Thymus (tissue), 11 donors: ENCODE data around the gene FDXACB1. TPM values are rescaled to one million over a fixed set of nuclear protein-coding genes. Genes with fewer than 3 reads are reported as not detected.
A peak's percentile ranks its signal among the peaks of the same experiment; 100 is the strongest.

Experiments
- DNase-seq, 9 donors: peaks; one replicate each; pipeline ENCODE4 v3.0.0-alpha.2; 2013; ENCODE audit warnings: low spot score in 9 of 9, low read depth in 6 of 9, missing footprints in 1 of 9
- H3K27ac ChIP-seq, 2 donors: one replicate each; pipeline ENCODE4 v1.5.1; 2013; ENCODE audit warnings: control low read depth in 1 of 2, low read depth in 1 of 2, low read length in 1 of 2, mild to moderate bottlenecking in 1 of 2, moderate library complexity in 1 of 2
- H3K27me3 ChIP-seq, 2 donors: one replicate each; pipeline ENCODE4 v1.5.1; 2013; ENCODE audit warnings: low read length in 1 of 2; ENCODE audit not compliant: control insufficient read depth in 2 of 2, insufficient read depth in 1 of 2
- H3K36me3 ChIP-seq, 2 donors: one replicate each; pipeline ENCODE4 v1.5.1; 2013; ENCODE audit warnings: low read length in 1 of 2, mild to moderate bottlenecking in 1 of 2, moderate library complexity in 1 of 2; ENCODE audit not compliant: control insufficient read depth in 2 of 2, insufficient read depth in 2 of 2
- H3K4me1 ChIP-seq, 2 donors: one replicate each; pipeline ENCODE4 v1.5.1; 2013; ENCODE audit warnings: low read length in 2 of 2; ENCODE audit not compliant: control insufficient read depth in 2 of 2, insufficient read depth in 2 of 2
- H3K4me3 ChIP-seq, 2 donors: one replicate each; pipeline ENCODE4 v1.5.1; 2013; ENCODE audit warnings: low read length in 2 of 2, control low read depth in 1 of 2, mild to moderate bottlenecking in 1 of 2
- H3K9me3 ChIP-seq, 2 donors: one replicate each; pipeline ENCODE4 v1.5.1; 2013; ENCODE audit warnings: low read length in 1 of 2, mild to moderate bottlenecking in 1 of 2; ENCODE audit not compliant: control insufficient read depth in 2 of 2, insufficient read depth in 1 of 2
- WGBS: extraction: QIAGEN DNeasy Blood & Tissue Kit; methylation state at CpG from one replicate; pipeline ENCODE4 v1.1.7; 2013; 5-methylcytosine and 5-hydroxymethylcytosine counted together
- polyA plus RNA-seq: library from polyadenylated mRNA; stranded (reverse); fragments of 200-250 nt; gene quantifications from one replicate; pipeline ENCODE4 v1.2.3, GENCODE V29; 2013
- total RNA-seq: library from RNA; stranded (reverse); fragments of 120-200 nt; gene quantifications from one replicate; pipeline ENCODE4 v1.2.4, GENCODE V29; 2013
- donor health status: healthy.

Gene FDXACB1
- total and polyA plus RNA-seq, 2 donors: 3.7 to 4.5 TPM

DNA sequence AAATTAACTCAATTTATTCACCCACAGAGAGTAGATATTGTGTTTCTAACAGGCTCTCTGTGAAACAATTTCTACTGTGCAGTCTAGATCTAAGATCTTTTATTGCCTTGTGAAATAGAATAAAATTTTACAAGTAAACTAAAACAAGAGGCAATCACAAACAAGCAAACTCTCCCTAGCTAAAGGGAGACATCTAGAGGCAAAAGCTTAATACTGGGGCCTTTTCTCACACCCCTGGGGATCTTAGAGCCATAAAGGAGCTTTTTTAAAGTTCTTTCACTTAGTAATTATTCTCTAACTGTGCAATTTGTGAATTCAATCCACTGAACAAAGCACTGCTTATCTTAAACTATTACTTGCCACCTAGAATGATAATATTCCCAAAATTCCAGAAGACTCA is 27.3 kb downstream of the FDXACB1 start:
- no peaks in the 10 kb centered on the region for H3K4me1 ChIP-seq
- H3K36me3 ChIP-seq: peaks cover 20 to 32% of the 10 kb centered on the region in 2 donors
- no peaks in the 10 kb centered on the region for H3K27me3 ChIP-seq
- peak in 1 of 9 donors; percentile 10 for DNase-seq
- no peaks in the 10 kb centered on the region for H3K9me3 ChIP-seq
- no peak overlapping the region for H3K27ac ChIP-seq
- no peak overlapping the region for H3K4me3 ChIP-seq

GRCh38 chr11:111851067-111851466 is 27.9 kb downstream of the FDXACB1 start:
- H3K27ac ChIP-seq: no peak overlapping the region
- 99% methylated on average over 8 of the region's 8 CpGs for WGBS
- no peak for DNase-seq
- H3K27me3 ChIP-seq: no peaks in the 10 kb centered on the region
- H3K4me1 ChIP-seq: no peaks in the 10 kb centered on the region
- no peak overlapping the region for H3K4me3 ChIP-seq
- peaks cover 20 to 34% of the 10 kb centered on the region in 2 donors for H3K36me3 ChIP-seq
- H3K9me3 ChIP-seq: no peaks in the 10 kb centered on the region

DNA sequence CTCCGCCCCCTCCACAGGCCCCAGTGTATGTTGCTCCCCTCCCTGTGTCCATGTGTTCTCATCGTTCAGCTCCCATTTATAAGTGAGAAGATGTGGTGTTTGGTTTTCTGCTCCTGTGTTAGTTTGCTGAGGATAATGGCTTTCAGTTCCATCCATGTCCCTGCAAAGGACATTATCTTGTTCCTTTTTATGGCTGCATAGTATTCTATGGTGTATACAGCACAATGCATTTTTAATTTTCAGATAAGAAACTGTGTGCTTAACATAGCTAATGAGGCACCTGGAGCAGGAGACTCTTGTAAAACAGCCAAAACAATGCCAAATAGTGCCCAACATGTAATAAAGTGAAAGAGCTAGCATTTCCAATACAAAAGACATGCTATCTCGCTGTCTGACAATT is 29.3 kb downstream of the FDXACB1 start:
- WGBS: 99% methylated on average over 3 of the region's 3 CpGs

GRCh38 chr11:111846636-111847035 is 32.3 kb downstream of the FDXACB1 start:
- Histone ChIP-seq H3K9me3 (no peaks in the 10 kb centered on the region), H3K36me3 (peaks cover 20 to 34% of the 10 kb centered on the region in 2 donors), H3K4me1 (no peaks in the 10 kb centered on the region), H3K27ac (peak overlapping the region in 1 of 2 donors; percentile 56), H3K27me3 (no peaks in the 10 kb centered on the region), H3K4me3 (no peak overlapping the region)
- WGBS: 87% methylated on average over 1 of the region's 1 CpG
- DNase-seq: no peak

More for the DNA sequence above, 29.3 kb downstream of the FDXACB1 start:
- Histone ChIP-seq H3K27me3 (no peaks in the 10 kb centered on the region), H3K4me3 (no peak overlapping the region), H3K4me1 (no peaks in the 10 kb centered on the region), H3K27ac (no peak overlapping the region), H3K9me3 (no peaks in the 10 kb centered on the region), H3K36me3 (peaks cover 23 to 37% of the 10 kb centered on the region in 2 donors)
- no peak for DNase-seq

DNA sequence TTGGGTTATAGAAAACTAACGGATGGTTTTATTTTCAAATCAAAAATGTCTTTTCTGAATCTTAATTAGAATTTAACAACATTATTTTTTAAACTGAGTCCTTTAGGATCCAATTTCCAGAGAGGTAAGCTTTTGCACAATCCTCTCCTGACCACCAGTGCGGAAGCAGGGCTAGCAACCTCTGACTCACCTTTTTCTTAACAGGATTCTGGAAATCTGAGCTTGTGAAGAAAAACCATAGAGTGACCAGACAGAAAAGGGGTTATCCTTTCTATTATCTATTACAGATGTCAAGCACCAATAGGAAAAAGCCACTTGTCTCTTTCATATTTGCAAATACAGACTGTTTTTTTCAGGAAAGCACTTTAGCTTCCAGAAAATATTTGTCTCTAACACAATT is 32.9 kb downstream of the FDXACB1 start:
- Histone ChIP-seq H3K4me1 (no peaks in the 10 kb centered on the region), H3K4me3 (no peak overlapping the region), H3K36me3 (peaks cover 20 to 32% of the 10 kb centered on the region in 2 donors), H3K27ac (peak overlapping the region in 1 of 2 donors; percentile 56), H3K27me3 (no peaks in the 10 kb centered on the region), H3K9me3 (no peaks in the 10 kb centered on the region)
- no peak for DNase-seq
- WGBS: 96% methylated on average over 2 of the region's 2 CpGs

GRCh38 chr11:111845276-111846028 is 33.5 kb downstream of the FDXACB1 start:
- 95% methylated on average over 7 of the region's 7 CpGs for WGBS
- no peak overlapping the region for H3K27ac ChIP-seq
- no peak for DNase-seq

DNA sequence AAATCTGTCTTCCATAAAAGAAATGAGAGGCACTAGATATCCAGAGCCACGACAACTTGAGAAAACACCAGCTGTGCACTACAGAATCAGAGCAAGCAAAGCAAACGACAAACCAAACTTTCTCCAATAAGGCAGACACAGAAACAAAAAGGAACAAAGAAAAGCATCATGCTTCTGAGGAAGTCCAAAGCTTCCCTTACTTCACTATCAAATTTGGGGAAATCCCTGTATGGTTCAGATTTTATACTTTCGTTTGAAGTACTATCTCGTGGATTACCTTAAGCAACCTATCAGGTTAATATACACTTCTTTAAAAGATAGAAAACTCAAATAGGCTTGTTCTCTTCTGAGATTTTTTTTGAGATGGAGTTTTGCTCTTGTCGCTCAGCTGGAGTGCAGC is 35.3 kb downstream of the FDXACB1 start:
- DNase-seq: no peak
- Histone ChIP-seq H3K4me3 (no peak overlapping the region), H3K36me3 (peaks cover 20 to 25% of the 10 kb centered on the region in 2 donors), H3K27me3 (no peaks in the 10 kb centered on the region), H3K9me3 (no peaks in the 10 kb centered on the region), H3K4me1 (no peaks in the 10 kb centered on the region), H3K27ac (no peak overlapping the region)
- 93% methylated on average over 5 of the region's 5 CpGs for WGBS

More at GRCh38 chr11:111845276-111846028, 33.5 kb downstream of the FDXACB1 start:
- Histone ChIP-seq H3K36me3 (peaks cover 20 to 29% of the 10 kb centered on the region in 2 donors), H3K27me3 (no peaks in the 10 kb centered on the region), H3K4me1 (no peaks in the 10 kb centered on the region), H3K9me3 (no peaks in the 10 kb centered on the region), H3K4me3 (no peak overlapping the region)

DNA sequence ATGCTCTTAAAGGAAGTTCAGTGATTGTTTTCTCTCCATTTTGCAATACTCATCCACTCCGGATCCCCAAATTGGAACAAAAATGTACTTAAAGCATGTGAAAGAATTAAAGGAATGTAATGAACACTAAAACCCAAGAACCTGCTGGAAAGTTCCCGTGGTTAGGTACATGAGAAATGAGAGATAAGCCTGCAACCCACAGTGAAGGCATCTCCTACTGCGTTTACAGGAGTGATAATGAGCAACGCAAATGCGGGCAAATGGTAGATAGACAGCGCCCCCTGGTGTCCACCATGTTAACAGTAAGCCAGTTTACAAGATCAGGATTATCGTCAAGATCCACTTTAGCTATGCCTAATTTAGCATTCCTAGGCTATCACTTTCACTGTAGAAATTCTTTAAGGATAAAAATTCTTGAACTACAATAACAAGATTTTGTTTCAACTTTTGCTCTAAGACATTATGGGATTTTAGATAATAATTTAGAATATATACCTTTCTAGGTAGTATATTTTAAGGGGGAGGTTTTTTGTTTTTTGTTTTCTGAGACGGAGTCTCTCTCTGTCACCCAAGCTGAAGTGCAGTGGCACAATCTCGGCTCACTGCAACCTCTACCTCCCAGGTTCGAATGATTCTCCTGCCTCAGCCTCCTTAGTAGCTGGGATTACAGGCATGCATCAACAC is 37.5 kb downstream of the FDXACB1 start:
- H3K27me3 ChIP-seq: no peaks in the 10 kb centered on the region
- peaks cover 26 to 36% of the 10 kb centered on the region in 2 donors for H3K36me3 ChIP-seq
- H3K9me3 ChIP-seq: no peaks in the 10 kb centered on the region
- H3K4me3 ChIP-seq: no peak overlapping the region
- 42% methylated on average over 10 of the region's 10 CpGs for WGBS
- no peak overlapping the region for H3K27ac ChIP-seq
- no peaks in the 10 kb centered on the region for H3K4me1 ChIP-seq
- DNase-seq: peak; percentile 43 to 89 (median 76)

DNA sequence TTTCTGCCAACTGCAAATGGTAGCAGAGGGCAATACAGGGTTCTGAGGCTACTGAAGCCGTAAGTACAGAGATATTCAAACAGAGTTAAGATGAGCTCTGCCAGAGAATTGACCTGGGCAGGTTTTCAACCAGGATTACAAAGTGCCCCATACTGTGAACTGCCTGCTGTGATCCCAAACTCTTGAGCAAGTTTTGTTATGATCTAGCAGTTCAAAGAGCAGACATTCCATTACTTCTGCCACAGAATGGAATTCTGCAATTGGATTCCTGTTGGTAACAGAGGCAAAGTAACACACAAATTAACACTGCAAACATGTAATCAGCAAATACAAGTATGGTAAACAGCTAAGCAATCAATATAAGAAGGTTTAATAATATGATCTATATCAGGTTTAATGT is 38.8 kb downstream of the FDXACB1 start:
- Histone ChIP-seq H3K27ac (no peak overlapping the region), H3K36me3 (peaks cover 26 to 44% of the 10 kb centered on the region in 2 donors), H3K4me1 (no peaks in the 10 kb centered on the region), H3K9me3 (no peaks in the 10 kb centered on the region), H3K27me3 (no peaks in the 10 kb centered on the region), H3K4me3 (no peak overlapping the region)
- 98% methylated on average over 1 of the region's 1 CpG for WGBS
- DNase-seq: no peak
